GM18507 (cell line): ENCODE data around the gene GMCL2.

Experiments
- DNase-seq: peaks from one replicate; pipeline ENCODE4 v3.0.0; 2011; ENCODE audit warnings: low read depth; ENCODE audit not compliant: insufficient read length; ENCODE audit errors: extremely low spot score
- FAIRE-seq: peaks from 2 replicates; lab custom pipeline; 2011; peaks lifted over from hg19 to GRCh38; lab: Jason Lieb, UNC

Gene GMCL2

GRCh38 chr5:178223196-178223773 is 36.1 kb upstream of the GMCL2 start:
- DNase-seq (no peak), FAIRE-seq (no peak)

- no peak for DNase-seq
- FAIRE-seq, result no peak
Observed at GRCh38 chr5:178222292-178222691, 35.1 kb upstream of the GMCL2 start.

- no peak for FAIRE-seq
- DNase-seq, result no peak
Observed at GRCh38 chr5:178221853-178222252, 34.7 kb upstream of the GMCL2 start.

GRCh38 chr5:178221282-178221681 is 34.1 kb upstream of the GMCL2 start:
- FAIRE-seq (no peak), DNase-seq (no peak)

- FAIRE-seq (no peak), DNase-seq (no peak)
Observed at GRCh38 chr5:178218827-178219226, 31.7 kb upstream of the GMCL2 start.

- FAIRE-seq (no peak), DNase-seq (no peak)
Observed at GRCh38 chr5:178218237-178218776, 31.1 kb upstream of the GMCL2 start.

- DNase-seq, result no peak
- no peak for FAIRE-seq
Observed at GRCh38 chr5:178216779-178217178, 29.6 kb upstream of the GMCL2 start.

- FAIRE-seq, result no peak
- DNase-seq, result no peak
Observed at GRCh38 chr5:178216088-178216534, 28.9 kb upstream of the GMCL2 start.

GRCh38 chr5:178215280-178216002 is 28.3 kb upstream of the GMCL2 start:
- FAIRE-seq (no peak), DNase-seq (no peak)

- no peak for FAIRE-seq
Observed at GRCh38 chr5:178214160-178214803, 27.1 kb upstream of the GMCL2 start.

GRCh38 chr5:178213748-178214151 is 26.6 kb upstream of the GMCL2 start:
- no peak for FAIRE-seq

More at GRCh38 chr5:178214160-178214803, 27.1 kb upstream of the GMCL2 start:
- DNase-seq, result no peak

GRCh38 chr5:178213003-178213461 is 25.9 kb upstream of the GMCL2 start:
- no peak for DNase-seq
- no peak for FAIRE-seq

More at GRCh38 chr5:178213748-178214151, 26.6 kb upstream of the GMCL2 start:
- no peak for DNase-seq

- no peak for FAIRE-seq
Observed at GRCh38 chr5:178212241-178213002, 25.3 kb upstream of the GMCL2 start.

GRCh38 chr5:178211095-178212048 is 24.2 kb upstream of the GMCL2 start:
- DNase-seq (no peak), FAIRE-seq (no peak)

More at GRCh38 chr5:178212241-178213002, 25.3 kb upstream of the GMCL2 start:
- DNase-seq, result no peak

GRCh38 chr5:178210686-178211085 is 23.5 kb upstream of the GMCL2 start:
- FAIRE-seq, result no peak
- DNase-seq, result no peak

- FAIRE-seq, result no peak
- no peak for DNase-seq
Observed at GRCh38 chr5:178210073-178210535, 22.9 kb upstream of the GMCL2 start.

GRCh38 chr5:178209334-178210072 is 22.3 kb upstream of the GMCL2 start:
- no peak for DNase-seq
- FAIRE-seq, result no peak
